CD4-positive, alpha-beta T cell treated with Interleukin-10 for 1 hour (primary cell): ENCODE data around the gene SMAGP.
"Not testable (repeated sequence)": the region's sequence is repeated elsewhere in the genome, so short reads cannot be mapped to it uniquely, and the experiment has no call there.

Experiments
- DNase-seq: peaks from one replicate; pipeline ENCODE4 v3.0.0-alpha.2; 2020

SMAGP gene

DNA sequence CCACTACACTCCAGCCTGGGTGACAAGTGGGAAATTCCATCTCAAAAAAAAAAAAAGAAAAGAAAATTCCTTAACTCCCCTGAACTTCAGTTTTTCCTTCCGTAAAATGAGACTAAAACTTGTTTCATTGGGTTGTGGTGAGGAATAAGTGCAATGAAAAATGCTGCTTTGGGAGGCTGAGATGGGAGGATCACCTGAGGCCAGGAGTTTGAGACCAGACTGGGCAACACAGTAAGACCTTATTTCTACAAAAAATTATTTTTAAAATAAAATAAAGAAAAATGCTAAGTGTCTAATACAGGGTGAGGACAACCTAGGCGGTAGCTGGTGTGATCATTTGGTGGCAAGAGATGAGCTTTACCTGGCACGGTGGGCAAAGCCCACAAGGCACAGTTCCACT, 6.9 kb downstream of the SMAGP start:
- no peak for DNase-seq

DNA sequence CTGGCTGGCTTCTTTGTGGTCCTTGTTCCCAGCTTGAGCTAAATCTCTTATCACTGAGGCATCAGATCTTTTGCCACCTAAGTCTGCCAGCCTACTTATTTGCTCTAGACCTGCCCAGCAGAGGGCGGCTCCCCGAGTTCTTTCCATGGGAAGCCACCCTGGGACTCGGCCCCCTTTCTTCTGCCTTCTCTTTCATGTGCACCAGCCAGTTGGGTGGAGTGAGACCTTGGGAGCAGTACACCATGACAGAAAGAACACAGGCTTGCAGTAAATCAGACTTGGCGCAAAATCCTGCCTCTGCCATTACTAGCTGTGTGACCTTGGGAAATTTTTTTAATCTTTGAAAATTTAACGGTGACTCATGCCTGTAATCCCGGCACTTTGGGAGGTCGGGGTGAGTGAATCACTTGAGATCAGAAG, 7.4 kb downstream of the SMAGP start:
- DNase-seq: peak; percentile 48

DNA sequence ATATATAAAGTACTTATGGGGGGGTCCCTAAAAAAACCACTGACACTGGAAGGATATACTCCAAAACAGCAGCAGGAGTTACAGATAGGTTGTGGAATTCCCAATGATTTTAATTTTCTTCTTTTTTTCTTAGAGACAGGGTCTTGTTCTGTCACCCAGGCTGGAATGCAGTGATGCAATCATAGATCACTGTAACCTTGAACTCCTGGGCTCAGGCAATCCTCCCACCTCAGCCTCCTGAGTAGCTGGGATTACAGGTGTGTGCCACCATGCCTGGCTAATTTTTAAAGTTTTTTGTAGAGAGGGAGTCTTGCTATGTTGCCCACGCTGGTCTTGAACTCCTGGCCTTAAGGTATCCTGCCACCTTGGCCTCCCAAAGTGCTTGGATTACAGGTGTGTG, 10.6 kb downstream of the SMAGP start:
- DNase-seq: not testable (repeated sequence)

DNA sequence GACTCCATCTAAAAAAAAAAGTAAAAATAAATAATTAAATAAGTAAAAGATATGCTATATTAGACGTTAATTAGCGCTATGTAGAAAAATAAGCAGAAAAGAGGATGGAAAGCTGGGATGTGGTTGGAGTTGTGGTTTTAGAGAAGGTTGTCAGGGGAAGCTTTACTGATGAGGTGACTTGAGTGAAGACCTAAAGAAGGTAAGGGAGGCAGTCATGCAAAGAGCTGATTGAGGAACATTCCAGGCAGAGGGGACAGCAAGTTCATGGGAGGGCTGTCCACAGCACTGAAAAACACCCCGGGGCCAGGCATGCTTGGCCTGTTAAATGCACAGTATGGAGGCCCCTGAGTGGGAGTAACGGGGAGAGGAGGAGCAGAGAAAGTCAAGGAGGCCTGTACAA, 15.7 kb downstream of the SMAGP start:
- DNase-seq: no peak

DNA sequence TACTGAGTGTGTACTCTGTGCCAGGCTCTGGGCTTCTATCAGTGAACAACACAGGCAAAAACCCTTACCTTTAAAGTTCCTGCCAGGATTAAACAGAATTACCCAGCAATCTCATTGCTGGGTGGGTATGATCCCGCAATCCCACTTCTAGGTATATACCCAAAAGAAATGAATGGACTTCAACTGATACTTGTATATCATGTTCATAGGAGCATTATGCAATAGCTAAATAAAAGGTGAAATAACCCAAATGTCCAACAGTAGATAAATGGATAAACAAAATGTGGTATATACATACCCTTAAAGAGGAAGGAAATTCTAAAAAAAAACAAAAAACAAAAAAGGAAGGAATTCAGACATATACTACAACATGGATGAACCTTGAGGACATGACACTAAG, 16.9 kb downstream of the SMAGP start:
- no peak for DNase-seq

DNA sequence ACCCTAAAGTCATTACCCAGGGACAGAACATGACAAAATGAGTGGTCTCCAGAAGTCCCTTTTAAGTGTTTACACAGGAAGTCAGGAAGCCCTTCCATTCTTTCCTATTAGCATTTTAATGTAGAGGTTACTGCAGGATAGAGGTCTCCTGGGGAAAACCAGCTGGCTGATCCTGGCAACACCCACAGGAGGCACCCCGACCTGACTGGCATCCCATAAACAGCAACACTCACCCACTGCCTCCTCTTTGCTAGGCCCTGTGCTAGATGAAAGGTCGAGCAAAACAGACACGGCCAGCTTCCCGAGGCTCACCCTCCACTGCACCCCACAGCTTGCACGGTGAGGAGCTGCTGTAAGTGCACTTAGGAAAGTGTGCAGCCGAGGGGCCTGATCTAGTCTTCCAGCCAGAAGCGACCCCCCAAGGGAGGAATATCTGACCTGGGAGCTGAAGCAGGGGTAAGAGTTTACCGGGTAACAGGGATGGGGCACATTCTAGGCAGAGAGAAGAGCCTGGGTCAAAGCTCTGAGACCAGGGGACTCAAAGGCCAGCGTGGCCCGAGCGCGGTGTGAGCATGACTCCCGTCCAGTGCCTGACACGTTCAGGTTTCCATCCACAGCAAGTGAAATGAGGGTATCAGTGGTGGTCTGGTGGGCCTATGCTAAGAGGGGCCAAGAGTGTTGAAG, 22.6 kb downstream of the SMAGP start:
- DNase-seq: no peak

DNA sequence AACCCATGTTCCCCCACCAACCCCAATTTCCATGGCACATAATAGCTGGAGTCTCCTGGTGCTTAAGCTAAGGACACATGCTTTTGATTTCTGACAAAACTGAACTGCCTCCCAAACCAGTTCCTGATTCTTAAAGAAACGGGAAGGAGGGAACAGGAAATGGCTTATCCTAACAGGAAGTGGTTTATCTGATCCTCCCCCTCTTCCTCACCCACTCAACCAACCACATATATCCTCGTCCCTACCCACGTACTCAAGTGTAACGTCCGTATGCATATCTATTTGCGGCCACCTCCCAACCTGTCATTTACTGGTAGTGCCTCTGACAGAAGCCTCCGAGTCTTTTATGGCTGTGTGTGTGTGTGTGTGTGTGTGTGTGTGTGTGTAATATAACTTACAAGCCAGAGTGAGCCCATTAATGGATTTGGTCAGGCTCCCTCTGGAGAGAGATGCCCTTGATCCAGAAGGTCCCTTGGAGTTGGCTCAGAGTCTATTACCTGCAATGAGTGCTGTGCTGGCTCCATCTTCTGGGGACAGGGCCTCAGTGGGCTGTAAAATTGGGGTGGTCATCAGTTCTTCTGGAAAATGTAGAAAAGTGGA, 23.9 kb downstream of the SMAGP start:
- peak; percentile 79 for DNase-seq

DNA sequence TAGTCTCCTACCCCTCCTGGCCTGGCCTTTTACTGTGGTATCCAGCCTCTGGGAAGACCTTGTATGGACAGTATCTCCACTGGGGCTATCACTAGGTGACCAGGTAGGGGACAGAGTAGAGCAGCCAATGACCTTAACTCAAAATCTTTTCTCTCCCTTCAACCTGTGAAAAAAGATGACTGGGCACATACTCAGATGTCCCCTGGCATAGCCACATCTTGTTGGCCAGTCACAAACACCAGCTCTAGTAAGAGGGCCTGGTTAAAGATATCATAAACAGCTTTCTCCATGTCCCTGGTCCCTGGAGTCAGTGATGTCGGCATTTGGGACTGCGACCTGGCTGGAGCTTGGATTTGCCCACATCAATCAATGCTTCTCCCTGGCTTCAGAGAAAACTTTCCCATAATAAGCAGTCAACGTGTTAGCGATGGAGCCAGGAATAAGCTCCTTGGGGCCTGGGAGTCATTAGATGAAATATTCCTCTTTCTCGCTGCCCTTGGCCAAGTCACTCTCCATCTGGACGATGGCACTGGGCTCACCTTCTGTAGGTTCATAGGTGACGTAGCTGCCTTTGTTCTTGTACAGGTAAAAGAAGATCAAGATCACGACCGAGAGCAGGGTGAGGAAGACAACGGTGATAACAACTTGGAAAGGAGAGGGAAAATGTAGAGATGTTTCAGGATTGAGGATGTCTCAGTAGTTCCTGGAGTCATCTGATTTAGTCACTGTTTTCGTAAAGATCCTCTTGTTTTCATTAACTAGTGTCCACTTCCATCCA, 24.6 kb downstream of the SMAGP start:
- DNase-seq: no peak

DNA sequence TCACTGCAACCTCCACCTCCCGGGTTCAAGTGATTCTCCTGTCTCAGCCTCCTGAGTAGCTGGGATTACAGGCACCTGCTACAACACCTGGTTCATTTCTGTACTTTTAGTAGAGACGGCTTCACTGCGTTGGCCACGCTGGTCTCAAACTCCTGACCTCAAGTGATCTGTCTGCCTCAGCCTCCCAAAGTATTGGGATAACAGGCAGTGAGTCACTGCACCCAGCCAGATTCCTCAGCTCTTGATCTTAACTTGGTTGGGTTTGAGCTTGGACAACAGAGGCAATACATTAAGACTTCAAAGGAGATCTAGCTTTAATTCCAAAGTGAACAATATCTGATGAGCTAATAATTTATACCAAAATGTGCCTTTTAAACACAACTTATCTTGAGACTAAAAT, 25.9 kb downstream of the SMAGP start:
- DNase-seq: no peak

DNA sequence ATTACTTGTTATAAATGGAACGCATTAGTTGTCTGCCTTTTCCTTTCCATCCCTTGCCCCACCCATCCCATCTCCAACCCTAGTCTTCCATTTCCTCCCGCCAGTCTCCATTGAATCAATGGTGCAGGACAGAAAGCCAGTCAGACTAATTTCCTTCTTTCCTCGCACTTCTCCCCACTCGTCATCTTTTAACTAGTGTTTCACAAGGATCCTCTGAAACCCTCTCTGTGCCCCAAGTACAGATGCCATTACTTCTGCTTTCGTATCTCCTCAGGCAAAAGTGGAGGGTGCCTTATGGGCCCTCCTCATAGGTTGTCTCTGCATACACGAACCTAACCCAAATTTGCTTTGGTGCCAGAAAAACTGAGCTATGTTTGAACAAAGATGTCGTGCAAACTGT, 27.3 kb downstream of the SMAGP start:
- DNase-seq: no peak

DNA sequence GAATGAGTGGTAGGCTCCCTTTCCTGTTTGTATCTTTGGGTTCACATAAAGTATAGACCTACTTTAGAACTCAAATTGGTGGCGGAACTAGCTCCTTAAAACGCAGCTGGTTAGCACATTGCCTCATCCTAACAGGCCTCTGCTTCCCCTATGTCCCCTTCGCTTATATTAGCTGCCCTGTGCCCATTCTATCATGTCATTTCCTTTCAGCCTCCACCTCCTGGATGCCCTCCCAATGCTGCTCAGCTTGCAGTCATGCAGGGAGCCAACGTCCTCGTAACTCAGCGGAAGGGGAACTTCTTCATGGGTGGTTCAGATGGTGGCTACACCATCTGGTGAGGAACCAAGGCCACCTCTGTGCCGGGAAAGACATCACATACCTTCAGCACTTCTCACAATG, 28.1 kb downstream of the SMAGP start:
- peak; percentile 24 for DNase-seq

DNA sequence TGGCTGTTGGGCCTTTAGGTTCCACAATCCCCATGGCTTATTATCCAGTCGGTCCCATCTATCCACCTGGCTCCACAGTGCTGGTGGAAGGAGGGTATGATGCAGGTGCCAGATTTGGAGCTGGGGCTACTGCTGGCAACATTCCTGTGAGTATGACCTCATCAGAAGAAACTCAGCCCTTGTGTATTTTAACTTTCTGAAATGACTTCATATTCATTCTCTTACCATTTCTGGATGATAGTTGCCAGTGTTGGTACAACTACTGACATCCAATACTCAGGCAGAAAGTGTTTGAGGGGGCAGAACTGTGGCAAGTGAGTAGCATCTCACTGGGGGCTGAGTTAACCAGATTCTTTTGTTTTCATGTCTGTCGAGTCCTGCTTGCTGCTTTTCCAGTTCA, 29.2 kb downstream of the SMAGP start:
- no peak for DNase-seq

DNA sequence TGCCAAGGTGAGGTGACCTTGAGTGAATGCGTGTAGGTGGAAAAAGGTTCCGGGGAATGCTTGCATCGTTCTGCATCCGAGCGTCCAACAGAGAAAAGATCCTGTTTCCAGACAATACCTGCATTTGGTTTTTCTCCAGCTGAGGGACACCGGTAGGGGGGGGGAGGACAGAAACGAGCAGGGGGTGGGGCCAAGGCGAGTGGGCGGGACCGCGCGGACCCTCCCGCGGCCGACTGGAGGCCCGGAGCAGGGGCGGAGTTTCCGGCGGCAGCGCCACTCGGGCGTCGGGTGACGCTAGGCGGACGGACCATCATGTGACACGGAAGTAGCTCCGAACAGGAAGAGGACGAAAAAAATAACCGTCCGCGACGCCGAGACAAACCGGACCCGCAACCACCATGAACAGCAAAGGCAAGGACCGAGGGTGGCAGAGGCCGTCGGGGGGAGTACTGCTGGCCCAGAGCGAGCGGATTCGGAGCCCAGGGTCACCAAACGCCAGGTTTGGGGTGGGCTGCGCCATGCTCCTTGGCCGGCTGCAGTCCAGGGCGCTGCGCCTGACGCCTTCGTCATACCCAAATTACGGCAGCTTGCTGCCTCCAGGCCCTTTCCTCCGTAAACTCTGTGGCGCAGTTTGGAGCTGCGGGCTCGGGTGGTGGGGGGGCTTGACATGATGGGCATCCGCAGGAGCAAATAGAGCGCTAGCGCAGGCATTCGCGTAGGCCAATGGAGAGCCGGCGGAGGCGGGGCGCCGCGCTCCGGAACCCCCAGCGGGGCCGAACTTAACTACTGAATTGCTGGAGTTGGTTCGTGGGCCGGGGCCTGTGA, 31.5 kb downstream of the SMAGP start, which contains the start of gene DAZAP2:
DAZAP2 (plus strand) TSS at position 317 of the 825 bp plus-strand sequence; CDS start at position 399, 82 bp downstream.
- DNase-seq: peak; percentile 96

DNA sequence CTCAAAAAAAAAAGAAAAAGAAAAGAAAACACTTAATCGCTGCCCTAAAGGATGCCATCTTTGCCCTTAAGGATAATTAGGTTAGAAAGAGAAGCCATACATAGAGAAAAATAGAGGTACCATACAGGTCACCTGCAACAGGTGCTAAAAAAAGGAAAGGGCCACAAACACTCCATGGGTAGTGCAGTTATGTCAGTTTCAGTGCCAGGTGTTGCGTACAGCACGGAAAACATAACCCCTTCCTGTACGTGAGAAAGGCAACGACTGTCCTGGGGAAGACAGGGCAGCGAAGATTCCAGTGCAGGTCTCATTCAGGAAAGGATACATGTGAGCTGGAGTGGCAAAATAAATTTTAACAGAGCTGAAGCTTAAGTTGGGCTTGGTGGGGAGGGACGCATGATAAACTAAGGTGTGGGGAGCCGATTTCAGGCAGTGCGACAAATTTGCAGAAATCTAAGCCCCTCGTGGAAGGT, 32.1 kb downstream of the SMAGP start:
- no peak for DNase-seq

DNA sequence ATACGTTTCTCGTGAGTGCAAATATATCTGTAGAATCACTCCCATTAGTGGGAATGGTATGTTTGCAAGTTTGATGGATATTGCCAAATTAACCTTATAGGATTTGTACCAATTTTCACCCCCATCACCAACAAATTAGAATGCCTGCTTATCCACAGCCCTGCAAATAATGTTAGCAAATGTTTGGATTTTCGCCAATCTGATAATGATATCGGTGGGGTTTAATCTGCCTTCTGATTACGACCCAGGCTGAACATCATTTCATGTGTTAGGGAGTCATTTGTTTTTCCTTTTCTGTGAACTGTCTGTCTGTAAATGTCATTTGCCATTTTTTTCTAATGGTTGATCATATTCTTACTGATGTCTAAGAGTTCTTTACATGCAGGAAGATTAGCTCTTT, 35.7 kb downstream of the SMAGP start:
- DNase-seq: no peak

DNA sequence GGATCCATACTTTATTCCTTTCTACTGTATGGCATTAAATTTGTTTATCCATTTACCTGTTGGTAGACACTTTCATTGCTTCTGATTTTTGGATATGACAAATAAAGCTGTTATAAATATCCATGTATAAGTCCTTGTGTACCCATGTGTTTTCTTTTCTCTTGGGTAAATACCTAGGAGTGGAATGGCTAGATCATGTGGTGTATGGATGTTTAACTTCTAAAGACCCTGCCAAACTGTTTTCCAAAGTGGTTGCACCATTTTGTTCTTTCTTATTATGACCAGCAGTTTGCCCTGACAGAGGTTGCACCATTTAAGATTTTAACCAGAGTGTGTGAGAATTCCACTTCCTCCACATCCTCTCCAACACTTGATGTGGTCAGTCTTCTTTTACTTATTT, 37.6 kb downstream of the SMAGP start:
- DNase-seq: no peak

DNA sequence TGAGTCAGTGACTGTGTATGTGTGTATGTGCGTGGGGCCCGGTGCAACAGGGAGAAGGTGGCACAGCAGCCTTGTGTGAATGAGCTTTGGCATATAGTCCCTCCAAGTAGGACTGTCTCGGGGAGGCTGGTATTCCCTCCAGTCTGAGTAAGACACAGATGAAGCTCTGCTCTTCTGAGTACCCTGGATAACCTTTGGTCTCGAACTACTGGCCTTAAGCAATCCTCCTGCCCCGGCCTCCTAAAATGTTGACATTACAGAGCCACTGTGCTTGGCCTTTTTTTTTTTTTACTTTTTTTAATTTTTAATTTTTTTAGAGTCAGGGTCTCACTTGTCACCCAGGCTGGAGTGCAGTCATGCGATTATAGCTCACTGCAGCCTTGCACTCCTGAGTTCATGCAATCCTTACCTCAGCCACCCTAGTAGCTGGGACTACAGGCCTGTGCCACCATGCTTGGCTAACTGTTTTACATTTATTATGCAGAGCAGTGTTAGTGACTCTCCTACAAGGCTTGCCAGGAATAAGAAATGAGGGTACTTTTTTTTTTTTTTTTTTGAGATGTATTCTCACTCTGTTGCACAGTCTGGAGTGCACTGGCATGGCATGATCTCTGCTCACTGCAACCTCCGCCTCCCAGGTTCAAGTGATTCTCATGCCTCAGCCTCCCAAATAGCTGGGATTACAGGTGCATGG, 41.0 kb downstream of the SMAGP start:
- DNase-seq: no peak

DNA sequence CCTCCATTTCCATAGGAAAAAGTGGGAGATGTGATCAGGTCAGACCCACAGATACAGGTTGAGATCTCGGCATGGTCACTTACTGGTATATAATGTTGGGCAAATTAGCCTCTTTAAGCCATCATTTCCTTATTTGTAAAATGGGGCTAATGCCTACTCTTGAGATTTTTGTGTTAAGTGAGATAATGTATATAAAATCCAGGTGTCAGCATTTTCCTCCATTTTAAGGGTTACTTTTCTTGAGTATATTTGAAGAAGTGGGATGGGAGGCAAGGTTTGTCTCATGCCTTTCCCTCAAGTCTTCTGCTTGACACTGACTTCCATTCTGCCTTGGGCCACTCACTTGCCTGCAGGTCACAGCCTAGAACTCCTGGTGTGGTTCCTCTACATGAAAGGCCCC, 42.3 kb downstream of the SMAGP start:
- DNase-seq: no peak

DNA sequence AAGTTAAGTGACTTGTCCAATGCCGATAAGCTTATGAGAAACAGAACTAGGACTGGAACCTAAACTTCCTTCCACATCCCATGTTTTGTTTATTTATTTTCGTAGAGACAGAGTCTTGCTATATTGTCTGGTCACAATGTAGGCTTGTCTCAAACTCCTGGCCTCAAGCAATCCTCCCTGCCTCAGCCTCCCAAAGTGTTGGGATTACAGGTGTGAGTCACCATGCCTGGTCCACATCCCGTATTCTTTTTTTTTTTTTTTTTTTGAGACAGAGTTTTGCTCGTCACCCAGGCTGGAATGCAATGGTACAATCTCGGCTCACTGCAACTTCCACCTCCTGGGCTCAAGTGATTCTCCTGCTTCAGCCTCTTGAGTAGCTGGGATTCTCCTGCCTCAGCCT, 43.1 kb downstream of the SMAGP start:
- DNase-seq: not testable (repeated sequence)

DNA sequence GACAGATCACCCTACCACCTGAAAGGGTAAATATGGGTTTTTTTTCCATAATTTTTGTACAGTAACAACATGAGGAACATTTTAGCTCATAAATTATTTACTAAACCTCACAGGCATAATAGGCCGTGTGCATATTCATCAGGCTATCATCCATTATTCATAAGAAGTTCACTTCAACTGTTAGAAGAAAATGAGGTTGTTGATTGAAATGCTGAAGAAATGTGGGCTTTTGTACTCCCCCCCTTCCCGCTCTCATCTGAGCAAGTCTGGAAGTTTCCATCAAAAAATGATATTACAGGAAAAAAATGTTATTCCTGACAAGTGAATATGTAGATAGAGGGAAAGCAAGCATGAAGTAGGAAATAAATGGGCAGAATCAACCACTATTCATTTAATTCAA, 44.4 kb downstream of the SMAGP start:
- no peak for DNase-seq

DNA sequence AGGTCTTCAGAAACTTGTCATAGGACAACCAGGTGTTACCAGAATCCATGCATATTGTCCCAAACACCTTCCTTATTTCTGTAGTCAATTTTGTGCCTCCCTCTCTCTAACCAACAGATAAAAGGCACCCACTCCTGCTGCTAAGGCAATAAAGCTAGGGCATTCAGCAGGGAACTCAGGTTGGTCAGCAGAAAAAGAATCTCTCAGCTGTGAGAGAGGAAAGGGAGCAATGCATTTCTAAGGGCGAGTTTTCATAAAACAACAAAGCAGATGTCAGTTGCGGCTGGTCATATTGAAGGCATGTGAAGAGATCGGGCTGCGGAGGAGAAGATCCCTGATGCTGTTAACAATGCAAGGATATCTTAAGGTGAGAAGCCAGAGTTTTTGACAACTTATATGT, 45.0 kb downstream of the SMAGP start:
- DNase-seq: no peak

DNA sequence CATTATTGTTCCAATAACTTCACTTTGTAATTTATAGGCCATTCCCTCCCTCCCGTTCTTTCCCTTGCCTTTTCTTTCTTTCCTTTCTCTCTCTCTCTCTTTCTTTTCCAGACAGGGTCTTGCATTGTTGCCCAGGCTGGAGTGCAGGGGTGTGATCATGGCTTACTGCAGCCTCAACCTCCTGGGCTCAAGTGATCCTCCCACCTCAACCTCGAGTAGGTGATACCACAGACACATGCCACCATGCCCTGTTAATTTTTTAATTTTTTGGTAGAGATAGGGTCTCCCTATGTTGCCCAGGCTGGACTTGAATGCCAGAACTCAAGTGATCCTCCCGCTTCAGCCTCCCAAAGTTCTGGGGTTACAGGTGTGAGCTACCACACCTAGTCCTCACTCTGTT, 45.6 kb downstream of the SMAGP start:
- no peak for DNase-seq
